Colonic mucosa (tissue), 4 donors: ENCODE measurements around the gene CDPF1. TPM values are rescaled to one million over a fixed set of nuclear protein-coding genes. Genes with fewer than 3 reads are reported as not detected.

ENCODE experiments used
- DNase-seq: peaks from one replicate; pipeline ENCODE4 v3.0.0-alpha.2; 2020
- H3K27ac ChIP-seq: fragments of 200-600 bp; one replicate; pipeline ENCODE4 v1.8.0; 2021
- H3K27me3 ChIP-seq: fragments of 200-600 bp; one replicate; pipeline ENCODE4 v1.8.0; 2021
- H3K36me3 ChIP-seq: fragments of 200-600 bp; one replicate; pipeline ENCODE4 v1.8.0; 2021
- H3K4me1 ChIP-seq: fragments of 200-600 bp; one replicate; pipeline ENCODE4 v1.8.0; 2021; ENCODE audit warnings: mild to moderate bottlenecking
- H3K4me3 ChIP-seq: fragments of 200-600 bp; one replicate; pipeline ENCODE4 v1.8.0; 2021
- H3K9ac ChIP-seq, 2 donors: one replicate each; pipeline ENCODE4 v1.7.0; 2013; ENCODE audit warnings: control low read depth in 2 of 2, low read depth in 2 of 2, low read length in 2 of 2
- H3K9me3 ChIP-seq: fragments of 200-600 bp; one replicate; pipeline ENCODE4 v1.8.0; 2021
- CTCF ChIP-seq: fragments of 200-600 bp; IDR thresholded peaks from one replicate; pipeline ENCODE4 v1.8.0; 2022; ENCODE audit warnings: antibody characterized with exemption, mild to moderate bottlenecking
- intact Hi-C: fragments of 100-400 bp; cut with DNase I; formaldehyde crosslinking; loops from one replicate; pipeline ENCODE4 v1.14.1; 2022
- total RNA-seq, 2 donors: library from RNA; stranded (reverse); fragmentation: NEBNext Ultra II Directional in 1 of 2; extraction: Animal tissue kit (Norgen Biotek cat#: 25700) in 1 of 2; gene quantifications; one replicate each; pipeline ENCODE4 v1.2.1, GENCODE V29; 2021
- donor health status: healthy.
- donor health status: DM: no; HTN: no; CAD: no.
- donor health status: DM: no; HTN: no; CAD: no.

CDPF1 gene
- total RNA-seq, 2 donors from 2014 or later: 5.8 to 11.2 TPM

GRCh38 chr22:46295277-46295971, 45.3 kb upstream of the CDPF1 start:
- H3K36me3 ChIP-seq: no peaks in the 10 kb centered on the region
- TF ChIP-seq CTCF: no peak
- intact Hi-C loops: loop anchor here (5.0 kb wide), 1 partner anchor 48 kb away; no protein-coding TSS in a partner anchor
- peak overlapping the region; percentile 78 for H3K4me3 ChIP-seq
- peak overlapping the region in 1 of 2 donors; percentile 86 for H3K9ac ChIP-seq
- DNase-seq: no peak
- no peaks in the 10 kb centered on the region for H3K9me3 ChIP-seq
- H3K4me1 ChIP-seq: peaks cover 17% of the 10 kb centered on the region
- H3K27ac ChIP-seq: peak overlapping the region; percentile 95
- H3K27me3 ChIP-seq: no peaks in the 10 kb centered on the region

- TF ChIP-seq CTCF: no peak
- no peak overlapping the region for H3K4me3 ChIP-seq
- H3K27ac ChIP-seq: no peak overlapping the region
- intact Hi-C loops: loop anchor here (5.0 kb wide), 1 partner anchor 47 kb away; no protein-coding TSS in a partner anchor
- H3K36me3 ChIP-seq: no peaks in the 10 kb centered on the region
- H3K4me1 ChIP-seq: peaks cover 17% of the 10 kb centered on the region
- DNase-seq: no peak
- H3K9me3 ChIP-seq: no peaks in the 10 kb centered on the region
- H3K27me3 ChIP-seq: no peaks in the 10 kb centered on the region
- H3K9ac ChIP-seq: no peak overlapping the region
Measured at GRCh38 chr22:46294784-46295183, 44.7 kb upstream of the CDPF1 start.

- Histone ChIP-seq H3K36me3 (no peaks in the 10 kb centered on the region), H3K27me3 (no peaks in the 10 kb centered on the region), H3K27ac (no peak overlapping the region), H3K9ac (no peak overlapping the region), H3K9me3 (no peaks in the 10 kb centered on the region), H3K4me1 (peaks cover 17% of the 10 kb centered on the region), H3K4me3 (no peak overlapping the region)
- intact Hi-C loops: no loop called here
- no peak for TF ChIP-seq CTCF
- DNase-seq: no peak
Measured at GRCh38 chr22:46293577-46294260, 43.6 kb upstream of the CDPF1 start.

- no peaks in the 10 kb centered on the region for H3K36me3 ChIP-seq
- intact Hi-C loops: no loop called here
Measured at GRCh38 chr22:46292732-46293131, 42.6 kb upstream of the CDPF1 start.

GRCh38 chr22:46292173-46292572, 42.1 kb upstream of the CDPF1 start:
- no peak for TF ChIP-seq CTCF
- Histone ChIP-seq H3K4me3 (no peak overlapping the region), H3K27me3 (no peaks in the 10 kb centered on the region), H3K9ac (no peak overlapping the region), H3K4me1 (peaks cover 13% of the 10 kb centered on the region), H3K27ac (no peak overlapping the region), H3K9me3 (no peaks in the 10 kb centered on the region), H3K36me3 (no peaks in the 10 kb centered on the region)
- intact Hi-C loops: no loop called here
- no peak for DNase-seq

More at GRCh38 chr22:46292732-46293131, 42.6 kb upstream of the CDPF1 start:
- H3K27ac ChIP-seq: no peak overlapping the region
- H3K4me1 ChIP-seq: peaks cover 17% of the 10 kb centered on the region
- no peaks in the 10 kb centered on the region for H3K27me3 ChIP-seq
- H3K9ac ChIP-seq: no peak overlapping the region
- H3K9me3 ChIP-seq: no peaks in the 10 kb centered on the region
- no peak for TF ChIP-seq CTCF
- H3K4me3 ChIP-seq: no peak overlapping the region
- DNase-seq: no peak
